SK-N-MC (cell line): Measurements from ENCODE around the gene POLDIP3.

Experiments used
- EZH2 ChIP-seq: fragments of 200-600 bp; sonication (generic); IDR thresholded peaks from one replicate; pipeline ENCODE4 v1.6.1; 2017; ENCODE audit warnings: antibody characterized with exemption
- POLR2AphosphoS5 ChIP-seq: IDR thresholded peaks from 2 replicates; pipeline ENCODE4 v1.6.1; 2012; ENCODE audit warnings: mild to moderate bottlenecking, low read depth, low read length, borderline replicate concordance

GRCh38 chr22:42654436-42655073 lies 39.9 kb upstream of the POLDIP3 start:
- TF ChIP-seq EZH2: no peak
- TF ChIP-seq POLR2AphosphoS5: no peak
